Fibroblast of lung (primary cell): ENCODE measurements around the gene RPL23.

Experiments used
- EZH2 ChIP-seq: IDR thresholded peaks from 2 replicates; pipeline ENCODE4 v1.5.1; 2012; ENCODE audit warnings: low read length, control low read depth, mild to moderate bottlenecking; ENCODE audit errors: missing control alignments
- TF ChIP-seq, protein P1 (sequence below), 2 donors: IDR thresholded peaks in 1 of 2; conservative IDR thresholded peaks in 1 of 2; 1 replicate in 1 of 2; 2 replicates in 1 of 2; pipeline ENCODE4 v1.5.1; 2011 to 2012; ENCODE audit warnings: low read length in 2 of 2, control low read depth in 1 of 2, inconsistent platforms in 1 of 2, low read depth in 1 of 2, mild to moderate bottlenecking in 1 of 2

DNA sequence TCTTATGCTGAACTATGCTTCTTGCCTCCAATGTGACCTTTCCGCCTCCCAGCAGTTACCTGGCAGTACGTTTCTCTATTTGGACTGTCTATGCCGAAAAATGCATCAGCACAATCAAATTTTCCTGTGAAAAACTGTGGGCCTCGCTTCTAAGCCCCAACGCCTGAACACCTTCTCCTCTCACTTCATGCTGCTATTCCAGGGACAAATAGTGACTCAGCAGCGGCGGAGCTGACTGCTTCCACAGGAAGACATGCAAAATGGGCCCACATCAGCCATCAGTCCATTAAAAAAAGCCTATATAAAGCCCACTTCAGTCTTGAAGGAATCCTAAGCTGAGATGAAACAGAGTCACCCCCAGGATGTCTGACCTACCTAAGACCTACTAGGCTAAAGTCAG is 43.7 kb downstream of the RPL23 start:
- TF ChIP-seq EZH2, result no peak
- TF ChIP-seq, protein P1, sequence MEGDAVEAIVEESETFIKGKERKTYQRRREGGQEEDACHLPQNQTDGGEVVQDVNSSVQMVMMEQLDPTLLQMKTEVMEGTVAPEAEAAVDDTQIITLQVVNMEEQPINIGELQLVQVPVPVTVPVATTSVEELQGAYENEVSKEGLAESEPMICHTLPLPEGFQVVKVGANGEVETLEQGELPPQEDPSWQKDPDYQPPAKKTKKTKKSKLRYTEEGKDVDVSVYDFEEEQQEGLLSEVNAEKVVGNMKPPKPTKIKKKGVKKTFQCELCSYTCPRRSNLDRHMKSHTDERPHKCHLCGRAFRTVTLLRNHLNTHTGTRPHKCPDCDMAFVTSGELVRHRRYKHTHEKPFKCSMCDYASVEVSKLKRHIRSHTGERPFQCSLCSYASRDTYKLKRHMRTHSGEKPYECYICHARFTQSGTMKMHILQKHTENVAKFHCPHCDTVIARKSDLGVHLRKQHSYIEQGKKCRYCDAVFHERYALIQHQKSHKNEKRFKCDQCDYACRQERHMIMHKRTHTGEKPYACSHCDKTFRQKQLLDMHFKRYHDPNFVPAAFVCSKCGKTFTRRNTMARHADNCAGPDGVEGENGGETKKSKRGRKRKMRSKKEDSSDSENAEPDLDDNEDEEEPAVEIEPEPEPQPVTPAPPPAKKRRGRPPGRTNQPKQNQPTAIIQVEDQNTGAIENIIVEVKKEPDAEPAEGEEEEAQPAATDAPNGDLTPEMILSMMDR (conservative IDR thresholded peaks at IDR 0.05 in 1 of 2, IDR thresholded peaks at IDR 0.05 in 1 of 2; ENCODE audit: low read depth in 1 of 2, low read length in 2 of 2), result no peak
